ENCODE measurements around the gene NCOA1. TPM values are rescaled to one million over a fixed set of nuclear protein-coding genes. Genes with fewer than 3 reads are reported as not detected.
"Not testable (repeated sequence)": the region's sequence is repeated elsewhere in the genome, so short reads cannot be mapped to it uniquely, and the experiment has no call there.

NCOA1 gene
- total RNA-seq, 3 donors from 2014 or later: 34.8 to 55.6 (median 43.6) TPM

- Histone ChIP-seq H3K4me3 (no peak overlapping the region), H3K36me3 (ENCODE audit: low read depth) (no peaks in the 10 kb centered on the region), H3K9me3 (no peaks in the 10 kb centered on the region), H3K4me1 (ENCODE audit: low read depth) (no peaks in the 10 kb centered on the region)
- intact Hi-C loops (cut with DNase I, micrococcal nuclease): no loop called here
- TF ChIP-seq, protein P1, sequence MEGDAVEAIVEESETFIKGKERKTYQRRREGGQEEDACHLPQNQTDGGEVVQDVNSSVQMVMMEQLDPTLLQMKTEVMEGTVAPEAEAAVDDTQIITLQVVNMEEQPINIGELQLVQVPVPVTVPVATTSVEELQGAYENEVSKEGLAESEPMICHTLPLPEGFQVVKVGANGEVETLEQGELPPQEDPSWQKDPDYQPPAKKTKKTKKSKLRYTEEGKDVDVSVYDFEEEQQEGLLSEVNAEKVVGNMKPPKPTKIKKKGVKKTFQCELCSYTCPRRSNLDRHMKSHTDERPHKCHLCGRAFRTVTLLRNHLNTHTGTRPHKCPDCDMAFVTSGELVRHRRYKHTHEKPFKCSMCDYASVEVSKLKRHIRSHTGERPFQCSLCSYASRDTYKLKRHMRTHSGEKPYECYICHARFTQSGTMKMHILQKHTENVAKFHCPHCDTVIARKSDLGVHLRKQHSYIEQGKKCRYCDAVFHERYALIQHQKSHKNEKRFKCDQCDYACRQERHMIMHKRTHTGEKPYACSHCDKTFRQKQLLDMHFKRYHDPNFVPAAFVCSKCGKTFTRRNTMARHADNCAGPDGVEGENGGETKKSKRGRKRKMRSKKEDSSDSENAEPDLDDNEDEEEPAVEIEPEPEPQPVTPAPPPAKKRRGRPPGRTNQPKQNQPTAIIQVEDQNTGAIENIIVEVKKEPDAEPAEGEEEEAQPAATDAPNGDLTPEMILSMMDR (IDR thresholded peaks at IDR 0.05): no peak
- no peak for DNase-seq
- ATAC-seq: no peak
Observed at GRCh38 chr2:24659862-24660261, 168.8 kb downstream of the NCOA1 start.

GRCh38 chr2:24667542-24667941 is 176.5 kb downstream of the NCOA1 start:
- DNase-seq (no peak), ATAC-seq (no peak)
- Histone ChIP-seq H3K4me1 (ENCODE audit: low read depth) (no peaks in the 10 kb centered on the region), H3K36me3 (ENCODE audit: low read depth) (no peaks in the 10 kb centered on the region), H3K4me3 (no peak overlapping the region), H3K9me3 (no peaks in the 10 kb centered on the region)
- TF ChIP-seq, protein P1 (IDR thresholded peaks at IDR 0.05): no peak
- intact Hi-C loops (cut with DNase I, micrococcal nuclease): no loop called here

DNA sequence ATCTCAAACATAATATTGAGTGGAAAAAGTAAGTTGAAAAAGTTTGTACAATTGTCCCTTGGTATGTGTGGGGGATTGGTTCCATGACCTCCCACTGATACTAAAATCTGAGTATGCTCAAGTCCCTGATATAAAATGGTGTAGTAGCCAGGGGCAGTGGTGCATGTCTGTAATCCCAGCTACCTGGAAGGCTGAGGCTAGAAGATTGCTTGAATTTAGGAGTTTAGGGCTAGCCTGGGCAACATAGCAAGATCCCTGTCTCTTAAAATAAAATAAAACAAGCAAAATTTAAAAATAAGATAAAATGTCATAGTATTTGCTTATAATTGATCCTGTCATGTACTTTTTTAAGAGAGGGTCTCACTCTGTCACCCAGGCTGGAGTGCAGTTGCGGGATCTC is 180.2 kb downstream of the NCOA1 start:
- intact Hi-C loops (cut with DNase I, micrococcal nuclease): no loop called here
- TF ChIP-seq, protein P1 (IDR thresholded peaks at IDR 0.05): no peak
- no peak for ATAC-seq
- no peaks in the 10 kb centered on the region for H3K9me3 ChIP-seq
- no peak overlapping the region for H3K4me3 ChIP-seq
- H3K36me3 ChIP-seq (ENCODE audit: low read depth): no peaks in the 10 kb centered on the region
- H3K4me1 ChIP-seq (ENCODE audit: low read depth): no peaks in the 10 kb centered on the region
- DNase-seq: no peak

GRCh38 chr2:24672589-24672988 is 181.5 kb downstream of the NCOA1 start:
- Histone ChIP-seq H3K36me3 (ENCODE audit: low read depth) (no peaks in the 10 kb centered on the region), H3K4me3 (no peak overlapping the region), H3K9me3 (no peaks in the 10 kb centered on the region), H3K4me1 (ENCODE audit: low read depth) (no peaks in the 10 kb centered on the region)
- intact Hi-C loops (cut with DNase I, micrococcal nuclease): no loop called here
- no peak for ATAC-seq
- TF ChIP-seq, protein P1 (IDR thresholded peaks at IDR 0.05): no peak
- no peak for DNase-seq

DNA sequence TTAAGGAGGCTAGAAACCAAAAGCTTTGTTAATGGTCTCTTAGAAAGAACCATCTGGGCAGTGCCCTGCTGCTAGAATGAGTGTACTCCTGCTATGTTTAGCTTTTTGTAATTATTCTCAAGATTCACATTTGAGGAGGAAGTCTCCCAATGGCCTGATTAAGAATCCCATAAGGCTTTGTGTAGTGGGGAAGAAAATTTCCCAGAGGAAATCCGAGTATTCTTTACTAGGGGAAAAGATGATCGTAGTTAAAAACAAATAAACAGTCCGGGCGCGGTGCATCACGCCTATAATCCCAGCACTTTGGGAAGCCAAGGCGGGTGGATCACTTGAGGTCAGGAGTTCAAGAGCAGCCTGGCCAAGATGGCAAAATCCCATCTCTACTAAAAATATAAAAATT is 184.3 kb downstream of the NCOA1 start:
- DNase-seq (no peak), ATAC-seq (no peak)
- TF ChIP-seq, protein P1 (IDR thresholded peaks at IDR 0.05): no peak
- Histone ChIP-seq H3K9me3 (no peaks in the 10 kb centered on the region), H3K36me3 (ENCODE audit: low read depth) (no peaks in the 10 kb centered on the region), H3K4me3 (no peak overlapping the region), H3K4me1 (ENCODE audit: low read depth) (no peaks in the 10 kb centered on the region)
- intact Hi-C loops (cut with DNase I, micrococcal nuclease): no loop called here

DNA sequence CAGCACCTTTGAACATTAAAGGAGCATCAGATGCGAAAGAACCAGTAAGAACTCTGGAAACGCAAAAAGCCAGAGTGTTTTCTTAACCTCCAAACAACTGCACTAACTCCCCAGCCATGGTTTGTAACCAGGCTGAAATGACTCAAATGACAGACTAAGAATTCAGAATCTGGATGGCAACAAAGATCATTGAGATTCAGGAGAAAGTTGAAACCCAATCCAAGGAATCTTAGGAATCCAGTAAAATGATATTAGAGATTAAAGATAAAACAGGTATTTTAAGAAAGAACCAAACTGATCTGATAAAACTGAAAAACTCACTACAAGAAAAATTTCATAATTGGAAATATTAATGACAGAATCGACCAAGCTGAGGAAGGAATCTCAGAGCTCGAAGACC is 185.4 kb downstream of the NCOA1 start:
- ATAC-seq (no peak), DNase-seq (no peak)
- H3K4me3 ChIP-seq: no peak overlapping the region
- TF ChIP-seq, protein P1 (IDR thresholded peaks at IDR 0.05): no peak
- intact Hi-C loops (cut with DNase I, micrococcal nuclease): no loop called here
- no peaks in the 10 kb centered on the region for H3K36me3 ChIP-seq (ENCODE audit: low read depth)
- H3K9me3 ChIP-seq: no peaks in the 10 kb centered on the region
- no peaks in the 10 kb centered on the region for H3K4me1 ChIP-seq (ENCODE audit: low read depth)

DNA sequence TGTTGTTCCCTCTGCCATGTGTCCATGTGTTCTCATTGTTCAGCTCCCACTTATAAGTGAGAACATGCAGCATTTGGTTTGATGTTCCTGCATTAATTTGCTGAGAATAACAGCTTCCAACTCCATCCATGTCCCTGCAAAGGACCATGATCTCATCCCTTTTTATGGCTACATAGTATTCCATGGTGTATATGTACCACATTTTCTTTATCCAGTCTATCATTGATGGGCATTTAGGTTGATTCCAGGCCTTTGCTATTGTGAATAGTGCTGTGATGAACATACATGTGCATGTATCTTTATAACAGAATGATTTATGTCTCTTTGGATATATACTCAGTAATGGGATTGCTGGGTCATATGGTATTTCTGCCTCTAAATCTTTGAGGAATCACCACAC is 187.0 kb downstream of the NCOA1 start:
- ATAC-seq; H3K9me3 ChIP-seq; H3K4me3 ChIP-seq; DNase-seq; intact Hi-C loops (cut with DNase I, micrococcal nuclease); H3K4me1 ChIP-seq (ENCODE audit: low read depth); H3K36me3 ChIP-seq (ENCODE audit: low read depth): not testable (repeated sequence)
